ENCODE data around the gene NAAA. TPM values are rescaled to one million over a fixed set of nuclear protein-coding genes. Genes with fewer than 3 reads are reported as not detected.
A peak's percentile ranks its signal among the peaks of the same experiment; 100 is the strongest.

Gene NAAA
- total and polyA plus RNA-seq, 2 of the 13 experiments (the other 11 are each of a cell fraction or from before 2014, with no cell fraction given) = 22.4 to 24.6 TPM

- in situ Hi-C loops (cut with HindIII; ENCODE audit: extremely low pct_ligation_motif_present, low pct_unique_long_range_greater_than_20kb) = no loop called here
These were observed 38.5 kb downstream of the NAAA start, which contains the start of gene PPEF2 for GRCh38 chr4:75902352-75902751. Gene PPEF2 (minus strand): TSS chr4:75902452. CDS start chr4:75896325, 6,127 bp downstream.

GRCh38 chr4:75898536-75898935 is 42.3 kb downstream of the NAAA start:
- H3K27me3 ChIP-seq (ENCODE audit: control insufficient read depth in 1 of 2, insufficient read depth in 2 of 2, low read length in 2 of 2) = no peaks in the 10 kb centered on the region
- CTCF ChIA-PET (ENCODE audit: low intra/inter-chr PET ratio, low total read pairs) = no interaction called here
- H2AFZ ChIP-seq (ENCODE audit: low read length) = no peak overlapping the region
- ATAC-seq (no peak), DNase-seq (ENCODE audit: low spot score) (no peak), FAIRE-seq (no peak)
- H3K4me1 ChIP-seq (ENCODE audit: insufficient read depth, low read length) = peaks cover 7% of the 10 kb centered on the region; the same call in 1 of the 2 replicates
- no peaks in the 10 kb centered on the region for H4K20me1 ChIP-seq (ENCODE audit: insufficient read depth, low read length)
- H3K9ac ChIP-seq (ENCODE audit: insufficient read depth, low read depth, low read length) = no peak overlapping the region
- in situ Hi-C loops (cut with HindIII; ENCODE audit: extremely low pct_ligation_motif_present, low pct_unique_long_range_greater_than_20kb) = loop anchor here (10.0 kb wide), 1 partner anchor 166 kb away; no protein-coding TSS in a partner anchor
- no peak overlapping the region for H3K27ac ChIP-seq (ENCODE audit: extremely low read length, insufficient read depth, low read length)
- no peak for TF ChIP-seq ZBTB26 (CRISPR knock-in tag; IDR thresholded peaks at IDR 0.05; ENCODE audit: borderline replicate concordance)
- TF ChIP-seq MAFK (conservative IDR thresholded peaks at IDR 0.05 in 1 of 2, IDR thresholded peaks at IDR 0.05 in 1 of 2; ENCODE audit: low read length in 2 of 2) = peak; percentile 81 to 91
- no peak for TF ChIP-seq KDM5A (IDR thresholded peaks at IDR 0.05; ENCODE audit: borderline replicate concordance, low read length)
- TF ChIP-seq EZH2 (conservative IDR thresholded peaks at IDR 0.05; ENCODE audit: low read depth, low read length) = no peak
- no peak for TF ChIP-seq ZMAT3 (CRISPR knock-in tag; conservative IDR thresholded peaks at IDR 0.05)
- TF ChIP-seq MAFF (IDR thresholded peaks at IDR 0.05; ENCODE audit: low read depth, low read length) = peak; percentile 79
- intact Hi-C loops (cut with micrococcal nuclease; ENCODE audit: unreplicated experiment) = no loop called here
- no peaks in the 10 kb centered on the region for H3K36me3 ChIP-seq (replicated peaks in 1 of 2; ENCODE audit: control insufficient read depth in 1 of 2, insufficient read depth in 2 of 2, low read length in 2 of 2)
- no peak overlapping the region for H3K4me3 ChIP-seq (replicated peaks in 1 of 3; ENCODE audit: insufficient read depth in 1 of 3, low read depth in 2 of 3, low read length in 3 of 3)
- POLR2A ChIA-PET = no interaction called here
- H3K4me2 ChIP-seq (ENCODE audit: low read depth, low read length) = no peak overlapping the region
- no peaks in the 10 kb centered on the region for H3K9me3 ChIP-seq (ENCODE audit: low read length)
- H3K79me2 ChIP-seq (ENCODE audit: insufficient read depth, low read length) = no peaks in the 10 kb centered on the region
- no TSS peak for BruUV-seq (replicated peaks)

More at GRCh38 chr4:75902352-75902751, 38.5 kb downstream of the NAAA start, which contains the start of gene PPEF2:
- intact Hi-C loops (cut with micrococcal nuclease; ENCODE audit: unreplicated experiment) = no loop called here
- no peaks in the 10 kb centered on the region for H3K4me1 ChIP-seq (ENCODE audit: insufficient read depth, low read length)
- H3K9ac ChIP-seq (ENCODE audit: insufficient read depth, low read depth, low read length) = no peak within 1 kb of the TSS
- H3K4me3 ChIP-seq (replicated peaks in 1 of 3; ENCODE audit: insufficient read depth in 1 of 3, low read depth in 2 of 3, low read length in 3 of 3) = no peak within 1 kb of the TSS
- ChIA-PET CTCF (ENCODE audit: low intra/inter-chr PET ratio, low total read pairs) (no interaction called here), POLR2A (interaction anchor here (0.8 kb wide), 1 partner anchor 177 kb away, joined by 3 read pairs; no protein-coding TSS in a partner anchor)
- no peaks in the 10 kb centered on the region for H3K9me3 ChIP-seq (ENCODE audit: low read length)
- no peak within 1 kb of the TSS for H3K4me2 ChIP-seq (ENCODE audit: low read depth, low read length)
- no TSS peak for BruUV-seq (replicated peaks)
- no peaks in the 10 kb centered on the region for H3K79me2 ChIP-seq (ENCODE audit: insufficient read depth, low read length)
- no peaks in the 10 kb centered on the region for H3K27me3 ChIP-seq (ENCODE audit: control insufficient read depth in 1 of 2, insufficient read depth in 2 of 2, low read length in 2 of 2)
- 0% methylated on average over 2 of the region's 5 CpGs for WGBS (ENCODE audit: low lambda C conversion rate)
- FAIRE-seq = no peak
- no peak within 1 kb of the TSS for H3K27ac ChIP-seq (ENCODE audit: extremely low read length, insufficient read depth, low read length)
- DNase-seq (ENCODE audit: low spot score) = no peak
- no peak within 1 kb of the TSS for H2AFZ ChIP-seq (ENCODE audit: low read length)
- TF ChIP-seq ZFX (CRISPR knock-in tag; IDR thresholded peaks at IDR 0.05; ENCODE audit: low read depth) = no peak
- no peak for TF ChIP-seq ZNF589 (CRISPR knock-in tag; conservative IDR thresholded peaks at IDR 0.05)
- no peak for TF ChIP-seq IRF9 (CRISPR knock-in tag; IDR thresholded peaks at IDR 0.05; ENCODE audit: borderline replicate concordance)
- no peak for TF ChIP-seq SPEN (CRISPR knock-in tag; IDR thresholded peaks at IDR 0.05; ENCODE audit: low read depth)
- ATAC-seq = no peak
- H3K36me3 ChIP-seq (replicated peaks in 1 of 2; ENCODE audit: control insufficient read depth in 1 of 2, insufficient read depth in 2 of 2, low read length in 2 of 2) = no peaks in the 10 kb centered on the region
- H4K20me1 ChIP-seq (ENCODE audit: insufficient read depth, low read length) = no peaks in the 10 kb centered on the region

Measured in HepG2 (cell line).